Urinary bladder (tissue), 4 donors: ENCODE results near the gene EXOC6B. TPM values are rescaled to one million over a fixed set of nuclear protein-coding genes. Genes with fewer than 3 reads are reported as not detected.

Experiments used
- DNase-seq: peaks from one replicate; pipeline ENCODE4 v3.0.0-alpha.2; 2015; ENCODE audit errors: extremely low spot score
- H3K27ac ChIP-seq: one replicate; pipeline ENCODE4 v1.5.1; 2013; ENCODE audit warnings: low read depth, mild to moderate bottlenecking, moderate library complexity
- H3K36me3 ChIP-seq: one replicate; pipeline ENCODE4 v1.6.1; 2013; ENCODE audit warnings: mild to moderate bottlenecking, moderate library complexity; ENCODE audit not compliant: insufficient read depth
- H3K4me1 ChIP-seq: one replicate; pipeline ENCODE4 v1.6.1; 2013; ENCODE audit warnings: mild to moderate bottlenecking, moderate library complexity; ENCODE audit not compliant: insufficient read depth
- H3K4me3 ChIP-seq: one replicate; pipeline ENCODE4 v1.5.1; 2013; ENCODE audit warnings: low read depth, low read length
- WGBS: extraction: QIAGEN DNeasy Blood & Tissue Kit; methylation state at CpG from one replicate; pipeline ENCODE4 v1.1.7; 2013; 5-methylcytosine and 5-hydroxymethylcytosine counted together
- polyA plus RNA-seq: library from polyadenylated mRNA; stranded (reverse); fragments of 200-250 nt; gene quantifications from one replicate; pipeline ENCODE4 v1.2.3, GENCODE V29; 2013
- total RNA-seq: library from RNA; depleted of rRNA; stranded (reverse); fragments of >200 nt; gene quantifications from one replicate; pipeline ENCODE4 v1.2.3, GENCODE V29; 2014
- donor health status: healthy with polysubstance abuse.
- donor health status: healthy.

Gene EXOC6B
- total and polyA plus RNA-seq, 2 donors, result 14.5 to 47.6 TPM

- no peak overlapping the region for H3K4me3 ChIP-seq
- DNase-seq, result no peak
- H3K4me1 ChIP-seq, result no peaks in the 10 kb centered on the region
- H3K36me3 ChIP-seq, result no peaks in the 10 kb centered on the region
- no peak overlapping the region for H3K27ac ChIP-seq
These were observed 547.8 kb downstream of the EXOC6B start for GRCh38 chr2:72278046-72278445.

GRCh38 chr2:72276876-72277275 is 549.0 kb downstream of the EXOC6B start:
- no peak overlapping the region for H3K4me3 ChIP-seq
- WGBS, result 78% methylated on average over 1 of the region's 1 CpG
- H3K4me1 ChIP-seq, result no peaks in the 10 kb centered on the region
- DNase-seq, result no peak
- no peaks in the 10 kb centered on the region for H3K36me3 ChIP-seq
- H3K27ac ChIP-seq, result no peak overlapping the region

GRCh38 chr2:72276356-72276755 is 549.5 kb downstream of the EXOC6B start:
- DNase-seq, result no peak
- Histone ChIP-seq H3K4me3 (no peak overlapping the region), H3K27ac (no peak overlapping the region), H3K36me3 (no peaks in the 10 kb centered on the region), H3K4me1 (peaks cover 2% of the 10 kb centered on the region)
- 92% methylated on average over 1 of the region's 1 CpG for WGBS

GRCh38 chr2:72275084-72275483 is 550.7 kb downstream of the EXOC6B start:
- 64% methylated on average over 2 of the region's 2 CpGs for WGBS
- peaks cover 2% of the 10 kb centered on the region for H3K4me1 ChIP-seq
- no peak for DNase-seq
- H3K36me3 ChIP-seq, result no peaks in the 10 kb centered on the region
- H3K27ac ChIP-seq, result no peak overlapping the region
- no peak overlapping the region for H3K4me3 ChIP-seq

- Histone ChIP-seq H3K4me3 (no peak overlapping the region), H3K27ac (no peak overlapping the region), H3K4me1 (peaks cover 2% of the 10 kb centered on the region), H3K36me3 (no peaks in the 10 kb centered on the region)
- peak; percentile 21 for DNase-seq
- 50% methylated on average over 4 of the region's 4 CpGs for WGBS
These were observed 551.4 kb downstream of the EXOC6B start for GRCh38 chr2:72274380-72274797.

GRCh38 chr2:72273384-72273783 is 552.4 kb downstream of the EXOC6B start:
- 62% methylated on average over 1 of the region's 1 CpG for WGBS
- no peak for DNase-seq

GRCh38 chr2:72271766-72272641 is 553.8 kb downstream of the EXOC6B start:
- peak; percentile 54 for DNase-seq
- H3K27ac ChIP-seq, result no peak overlapping the region
- no peak overlapping the region for H3K4me3 ChIP-seq
- WGBS, result 52% methylated on average over 5 of the region's 5 CpGs
- H3K4me1 ChIP-seq, result peaks cover 2% of the 10 kb centered on the region
- H3K36me3 ChIP-seq, result no peaks in the 10 kb centered on the region

More at GRCh38 chr2:72273384-72273783, 552.4 kb downstream of the EXOC6B start:
- peaks cover 2% of the 10 kb centered on the region for H3K4me1 ChIP-seq
- no peaks in the 10 kb centered on the region for H3K36me3 ChIP-seq
- no peak overlapping the region for H3K27ac ChIP-seq
- H3K4me3 ChIP-seq, result no peak overlapping the region

- Histone ChIP-seq H3K4me1 (peaks cover 2% of the 10 kb centered on the region), H3K36me3 (no peaks in the 10 kb centered on the region), H3K27ac (no peak overlapping the region), H3K4me3 (no peak overlapping the region)
- WGBS, result 79% methylated on average over 1 of the region's 1 CpG
- DNase-seq, result no peak
These were observed 554.6 kb downstream of the EXOC6B start for GRCh38 chr2:72271276-72271614.

- H3K4me3 ChIP-seq, result no peak overlapping the region
- WGBS, result 85% methylated on average over 1 of the region's 1 CpG
- H3K4me1 ChIP-seq, result peaks cover 2% of the 10 kb centered on the region
- H3K36me3 ChIP-seq, result no peaks in the 10 kb centered on the region
- no peak overlapping the region for H3K27ac ChIP-seq
- no peak for DNase-seq
These were observed 555.1 kb downstream of the EXOC6B start for GRCh38 chr2:72270556-72271275.

GRCh38 chr2:72263776-72264060 is 562.1 kb downstream of the EXOC6B start:
- no peak overlapping the region for H3K27ac ChIP-seq
- no peaks in the 10 kb centered on the region for H3K36me3 ChIP-seq
- no peak for DNase-seq
- H3K4me3 ChIP-seq, result no peak overlapping the region
- H3K4me1 ChIP-seq, result no peaks in the 10 kb centered on the region

- Histone ChIP-seq H3K27ac (no peak overlapping the region), H3K36me3 (no peaks in the 10 kb centered on the region), H3K4me3 (no peak overlapping the region), H3K4me1 (no peaks in the 10 kb centered on the region)
- WGBS, result 70% methylated on average over 4 of the region's 4 CpGs
- DNase-seq, result peak; percentile 32
These were observed 562.6 kb downstream of the EXOC6B start for GRCh38 chr2:72263043-72263775.

GRCh38 chr2:72261076-72261475 is 564.8 kb downstream of the EXOC6B start:
- Histone ChIP-seq H3K4me1 (no peaks in the 10 kb centered on the region), H3K36me3 (no peaks in the 10 kb centered on the region), H3K4me3 (no peak overlapping the region), H3K27ac (no peak overlapping the region)
- DNase-seq, result no peak
- 74% methylated on average over 2 of the region's 2 CpGs for WGBS

GRCh38 chr2:72255540-72255939 is 570.3 kb downstream of the EXOC6B start:
- DNase-seq, result no peak
- WGBS, result 95% methylated on average over 1 of the region's 1 CpG
- H3K4me3 ChIP-seq, result no peak overlapping the region
- H3K27ac ChIP-seq, result no peak overlapping the region
- H3K4me1 ChIP-seq, result no peaks in the 10 kb centered on the region
- H3K36me3 ChIP-seq, result no peaks in the 10 kb centered on the region
